Breast epithelium (tissue), 3 donors: ENCODE results near the gene FAM20C.

ENCODE experiments used
- POLR2A ChIP-seq: fragments of 450-650 bp; IDR thresholded peaks from one replicate; pipeline ENCODE4 v1.6.1; 2016; ENCODE audit warnings: antibody characterized with exemption, mild to moderate bottlenecking, moderate library complexity
- POLR2AphosphoS5 ChIP-seq, 3 donors: sonication (generic); formaldehyde crosslinking; IDR thresholded peaks; one replicate each; pipeline ENCODE4 v1.6.1; 2017; ENCODE audit warnings: antibody characterized with exemption in 3 of 3
- TF ChIP-seq, protein P1 (sequence below), 3 donors: fragments of 450-650 bp; IDR thresholded peaks; one replicate each; pipeline ENCODE4 v1.5.1; 2016 to 2017; ENCODE audit warnings: antibody characterized with exemption in 3 of 3, mild to moderate bottlenecking in 3 of 3, moderate library complexity in 3 of 3

GRCh38 chr7:179209-179681 lies 13.1 kb upstream of the FAM20C start:
- TF ChIP-seq, protein P1, sequence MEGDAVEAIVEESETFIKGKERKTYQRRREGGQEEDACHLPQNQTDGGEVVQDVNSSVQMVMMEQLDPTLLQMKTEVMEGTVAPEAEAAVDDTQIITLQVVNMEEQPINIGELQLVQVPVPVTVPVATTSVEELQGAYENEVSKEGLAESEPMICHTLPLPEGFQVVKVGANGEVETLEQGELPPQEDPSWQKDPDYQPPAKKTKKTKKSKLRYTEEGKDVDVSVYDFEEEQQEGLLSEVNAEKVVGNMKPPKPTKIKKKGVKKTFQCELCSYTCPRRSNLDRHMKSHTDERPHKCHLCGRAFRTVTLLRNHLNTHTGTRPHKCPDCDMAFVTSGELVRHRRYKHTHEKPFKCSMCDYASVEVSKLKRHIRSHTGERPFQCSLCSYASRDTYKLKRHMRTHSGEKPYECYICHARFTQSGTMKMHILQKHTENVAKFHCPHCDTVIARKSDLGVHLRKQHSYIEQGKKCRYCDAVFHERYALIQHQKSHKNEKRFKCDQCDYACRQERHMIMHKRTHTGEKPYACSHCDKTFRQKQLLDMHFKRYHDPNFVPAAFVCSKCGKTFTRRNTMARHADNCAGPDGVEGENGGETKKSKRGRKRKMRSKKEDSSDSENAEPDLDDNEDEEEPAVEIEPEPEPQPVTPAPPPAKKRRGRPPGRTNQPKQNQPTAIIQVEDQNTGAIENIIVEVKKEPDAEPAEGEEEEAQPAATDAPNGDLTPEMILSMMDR (IDR thresholded peaks at IDR 0.05): no peak
- TF ChIP-seq POLR2AphosphoS5 (IDR thresholded peaks at IDR 0.05) (no peak), POLR2A (no peak)
